ENCODE results near the gene UNK. TPM values are rescaled to one million over a fixed set of nuclear protein-coding genes. Genes with fewer than 3 reads are reported as not detected.
A peak's percentile ranks its signal among the peaks of the same experiment; 100 is the strongest.

Gene UNK
- total and polyA plus RNA-seq, 9 of the 15 experiments (the other 6 are each of a cell fraction or from before 2014, with no cell fraction given) = 12.8 to 38.6 (median 24.8) TPM

DNA sequence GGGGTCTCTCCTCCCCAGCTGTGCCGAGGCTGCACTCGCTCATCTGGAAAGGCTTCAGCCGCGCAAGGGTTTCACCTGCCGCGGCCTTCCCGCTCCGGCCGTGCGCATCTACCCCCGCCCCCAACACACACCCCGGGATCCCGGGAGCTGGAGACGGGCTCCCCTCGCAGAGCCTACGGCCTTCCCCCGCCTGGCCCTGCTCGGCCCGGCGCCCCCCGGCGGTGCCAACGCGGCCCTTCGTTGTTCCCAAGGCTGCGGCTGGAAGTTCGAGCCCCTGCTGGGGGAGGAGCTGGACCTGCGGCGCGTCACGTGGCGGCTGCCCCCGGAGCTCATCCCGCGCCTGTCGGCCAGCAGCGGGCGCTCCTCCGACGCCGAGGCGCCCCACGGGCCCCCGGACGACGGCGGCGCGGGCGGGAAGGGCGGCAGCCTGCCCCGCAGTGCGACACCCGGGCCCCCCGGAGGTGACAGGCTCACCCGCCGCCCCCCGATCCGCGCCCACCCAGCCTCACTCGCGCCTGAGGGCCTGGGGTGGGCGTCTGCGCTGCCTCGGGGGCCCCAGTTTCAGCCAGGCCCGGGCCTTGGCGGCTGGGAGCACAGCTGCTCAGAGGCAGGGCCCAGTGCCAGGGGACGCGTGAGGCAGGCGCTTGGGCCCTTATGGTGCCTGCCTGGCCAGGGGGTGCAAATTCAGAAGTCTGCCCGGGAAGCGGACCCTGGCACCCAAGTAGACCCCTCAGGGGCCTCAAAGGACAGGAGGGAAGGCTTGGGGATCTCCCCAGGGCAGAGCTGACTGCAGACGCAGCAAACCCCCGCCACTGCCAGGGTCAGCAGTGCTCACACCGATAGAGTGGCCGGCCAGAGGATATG, 30.9 kb upstream of the UNK start (continued):
- TF ChIP-seq HNRNPL (IDR thresholded peaks at IDR 0.05; ENCODE audit: low read depth, low read length) (peak; percentile 80; the same call in 1 of the 2 replicates), NFE2 (IDR thresholded peaks at IDR 0.05; ENCODE audit: low read depth) (no peak), SLC30A9 (CRISPR knock-in tag; IDR thresholded peaks at IDR 0.05) (no peak), NONO (IDR thresholded peaks at IDR 0.05; ENCODE audit: low read depth in 2 of 2, low read length in 1 of 2) (peak in 1 of 2 experiments; percentile 93; a peak in 2 of 4 replicates), ATF7 (IDR thresholded peaks at IDR 0.05) (peak; percentile 68), SRF (CRISPR knock-in tag; IDR thresholded peaks at IDR 0.05) (no peak), TCF7 (IDR thresholded peaks at IDR 0.05; ENCODE audit: borderline replicate concordance) (no peak; the same call in 1 of the 2 replicates), ZNF217 (CRISPR knock-in tag; IDR thresholded peaks at IDR 0.05) (no peak), SIN3A (IDR thresholded peaks at IDR 0.05; ENCODE audit: borderline replicate concordance in 2 of 2, control insufficient read depth in 1 of 2, low read depth in 2 of 2, low read length in 2 of 2) (0 out of 4 replicates have a peak, but pooled peaks of 1 of the 2 experiments have one; percentile 3), PRPF4 (IDR thresholded peaks at IDR 0.05; ENCODE audit: insufficient read depth, low read depth, low read length, poor library complexity, severe bottlenecking) (peak; percentile 47), ZNF282 (CRISPR knock-in tag; IDR thresholded peaks at IDR 0.05) (0 out of 2 replicates have a peak, but pooled peaks have one; percentile 58), BRF1 (IDR thresholded peaks at IDR 0.05; ENCODE audit: borderline replicate concordance, extremely low read depth, insufficient read length) (no peak)
- TF ChIP-seq, protein P1, sequence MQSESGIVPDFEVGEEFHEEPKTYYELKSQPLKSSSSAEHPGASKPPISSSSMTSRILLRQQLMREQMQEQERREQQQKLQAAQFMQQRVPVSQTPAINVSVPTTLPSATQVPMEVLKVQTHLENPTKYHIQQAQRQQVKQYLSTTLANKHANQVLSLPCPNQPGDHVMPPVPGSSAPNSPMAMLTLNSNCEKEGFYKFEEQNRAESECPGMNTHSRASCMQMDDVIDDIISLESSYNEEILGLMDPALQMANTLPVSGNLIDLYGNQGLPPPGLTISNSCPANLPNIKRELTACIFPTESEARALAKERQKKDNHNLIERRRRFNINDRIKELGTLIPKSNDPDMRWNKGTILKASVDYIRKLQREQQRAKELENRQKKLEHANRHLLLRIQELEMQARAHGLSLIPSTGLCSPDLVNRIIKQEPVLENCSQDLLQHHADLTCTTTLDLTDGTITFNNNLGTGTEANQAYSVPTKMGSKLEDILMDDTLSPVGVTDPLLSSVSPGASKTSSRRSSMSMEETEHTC (IDR thresholded peaks at IDR 0.05) = peak; percentile 82; the same call in 1 of the 2 replicates
- TF ChIP-seq, protein P2, sequence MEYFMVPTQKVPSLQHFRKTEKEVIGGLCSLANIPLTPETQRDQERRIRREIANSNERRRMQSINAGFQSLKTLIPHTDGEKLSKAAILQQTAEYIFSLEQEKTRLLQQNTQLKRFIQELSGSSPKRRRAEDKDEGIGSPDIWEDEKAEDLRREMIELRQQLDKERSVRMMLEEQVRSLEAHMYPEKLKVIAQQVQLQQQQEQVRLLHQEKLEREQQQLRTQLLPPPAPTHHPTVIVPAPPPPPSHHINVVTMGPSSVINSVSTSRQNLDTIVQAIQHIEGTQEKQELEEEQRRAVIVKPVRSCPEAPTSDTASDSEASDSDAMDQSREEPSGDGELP (CRISPR knock-in tag; IDR thresholded peaks at IDR 0.05; ENCODE audit: borderline replicate concordance) = peak; percentile 66
- TF ChIP-seq, protein P3, sequence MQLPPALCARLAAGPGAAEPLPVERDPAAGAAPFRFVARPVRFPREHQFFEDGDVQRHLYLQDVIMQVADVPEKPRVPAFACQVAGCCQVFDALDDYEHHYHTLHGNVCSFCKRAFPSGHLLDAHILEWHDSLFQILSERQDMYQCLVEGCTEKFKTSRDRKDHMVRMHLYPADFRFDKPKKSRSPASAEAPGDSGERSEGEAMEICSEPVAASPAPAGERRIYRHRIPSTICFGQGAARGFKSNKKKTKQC (CRISPR knock-in tag; IDR thresholded peaks at IDR 0.05) = peak; percentile 83
- TF ChIP-seq, protein P4, sequence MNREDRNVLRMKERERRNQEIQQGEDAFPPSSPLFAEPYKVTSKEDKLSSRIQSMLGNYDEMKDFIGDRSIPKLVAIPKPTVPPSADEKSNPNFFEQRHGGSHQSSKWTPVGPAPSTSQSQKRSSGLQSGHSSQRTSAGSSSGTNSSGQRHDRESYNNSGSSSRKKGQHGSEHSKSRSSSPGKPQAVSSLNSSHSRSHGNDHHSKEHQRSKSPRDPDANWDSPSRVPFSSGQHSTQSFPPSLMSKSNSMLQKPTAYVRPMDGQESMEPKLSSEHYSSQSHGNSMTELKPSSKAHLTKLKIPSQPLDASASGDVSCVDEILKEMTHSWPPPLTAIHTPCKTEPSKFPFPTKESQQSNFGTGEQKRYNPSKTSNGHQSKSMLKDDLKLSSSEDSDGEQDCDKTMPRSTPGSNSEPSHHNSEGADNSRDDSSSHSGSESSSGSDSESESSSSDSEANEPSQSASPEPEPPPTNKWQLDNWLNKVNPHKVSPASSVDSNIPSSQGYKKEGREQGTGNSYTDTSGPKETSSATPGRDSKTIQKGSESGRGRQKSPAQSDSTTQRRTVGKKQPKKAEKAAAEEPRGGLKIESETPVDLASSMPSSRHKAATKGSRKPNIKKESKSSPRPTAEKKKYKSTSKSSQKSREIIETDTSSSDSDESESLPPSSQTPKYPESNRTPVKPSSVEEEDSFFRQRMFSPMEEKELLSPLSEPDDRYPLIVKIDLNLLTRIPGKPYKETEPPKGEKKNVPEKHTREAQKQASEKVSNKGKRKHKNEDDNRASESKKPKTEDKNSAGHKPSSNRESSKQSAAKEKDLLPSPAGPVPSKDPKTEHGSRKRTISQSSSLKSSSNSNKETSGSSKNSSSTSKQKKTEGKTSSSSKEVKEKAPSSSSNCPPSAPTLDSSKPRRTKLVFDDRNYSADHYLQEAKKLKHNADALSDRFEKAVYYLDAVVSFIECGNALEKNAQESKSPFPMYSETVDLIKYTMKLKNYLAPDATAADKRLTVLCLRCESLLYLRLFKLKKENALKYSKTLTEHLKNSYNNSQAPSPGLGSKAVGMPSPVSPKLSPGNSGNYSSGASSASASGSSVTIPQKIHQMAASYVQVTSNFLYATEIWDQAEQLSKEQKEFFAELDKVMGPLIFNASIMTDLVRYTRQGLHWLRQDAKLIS (CRISPR knock-in tag; IDR thresholded peaks at IDR 0.05) = peak; percentile 75; the same call in 1 of the 2 replicates
- TF ChIP-seq, protein P5, sequence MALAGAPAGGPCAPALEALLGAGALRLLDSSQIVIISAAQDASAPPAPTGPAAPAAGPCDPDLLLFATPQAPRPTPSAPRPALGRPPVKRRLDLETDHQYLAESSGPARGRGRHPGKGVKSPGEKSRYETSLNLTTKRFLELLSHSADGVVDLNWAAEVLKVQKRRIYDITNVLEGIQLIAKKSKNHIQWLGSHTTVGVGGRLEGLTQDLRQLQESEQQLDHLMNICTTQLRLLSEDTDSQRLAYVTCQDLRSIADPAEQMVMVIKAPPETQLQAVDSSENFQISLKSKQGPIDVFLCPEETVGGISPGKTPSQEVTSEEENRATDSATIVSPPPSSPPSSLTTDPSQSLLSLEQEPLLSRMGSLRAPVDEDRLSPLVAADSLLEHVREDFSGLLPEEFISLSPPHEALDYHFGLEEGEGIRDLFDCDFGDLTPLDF (CRISPR knock-in tag; IDR thresholded peaks at IDR 0.05) = peak; percentile 59; the same call in 1 of the 2 replicates
